Testis (tissue), 2 donors: Measurements from ENCODE around the gene LRP2.

Experiments used
- CTCF ChIP-seq, 3 experiments: fragments of 450-650 bp in 2 of 3; fragments of 200-600 bp in 1 of 3; sonication (generic) in 1 of 3; IDR thresholded peaks; one replicate each; pipeline ENCODE4 v1.5.1; 2016 to 2019; ENCODE audit warnings: antibody characterized with exemption in 3 of 3, mild to moderate bottlenecking in 2 of 3, moderate library complexity in 1 of 3
- POLR2A ChIP-seq: fragments of 450-650 bp; IDR thresholded peaks from one replicate; pipeline ENCODE4 v1.6.1; 2017; ENCODE audit warnings: antibody characterized with exemption, mild to moderate bottlenecking, moderate library complexity

DNA sequence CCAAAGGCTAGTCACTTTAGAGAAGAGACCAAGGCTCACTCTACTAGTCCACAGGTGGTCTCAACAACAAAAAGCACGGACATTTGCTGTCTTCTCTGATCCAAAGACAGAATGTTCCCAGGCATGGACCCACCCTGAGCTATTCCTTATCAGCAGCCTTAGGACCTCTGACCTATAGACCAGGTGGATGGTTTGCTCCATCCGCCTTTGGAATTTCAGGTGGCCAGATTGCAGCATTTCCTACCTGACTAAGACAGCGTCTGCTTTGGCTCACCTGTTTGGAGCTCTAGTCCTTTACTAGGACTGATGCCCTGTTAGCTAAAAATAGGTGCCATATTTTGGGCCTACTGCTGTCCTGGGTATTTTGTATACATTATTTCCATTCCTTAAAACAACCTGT is 44.6 kb upstream of the LRP2 start:
- no peak for TF ChIP-seq CTCF (IDR thresholded peaks at IDR 0.05)
- no peak for TF ChIP-seq POLR2A
